Measurements from ENCODE around the gene TCF7.
A peak's percentile ranks its signal among the peaks of the same experiment; 100 is the strongest.

The TCF7 gene

DNA sequence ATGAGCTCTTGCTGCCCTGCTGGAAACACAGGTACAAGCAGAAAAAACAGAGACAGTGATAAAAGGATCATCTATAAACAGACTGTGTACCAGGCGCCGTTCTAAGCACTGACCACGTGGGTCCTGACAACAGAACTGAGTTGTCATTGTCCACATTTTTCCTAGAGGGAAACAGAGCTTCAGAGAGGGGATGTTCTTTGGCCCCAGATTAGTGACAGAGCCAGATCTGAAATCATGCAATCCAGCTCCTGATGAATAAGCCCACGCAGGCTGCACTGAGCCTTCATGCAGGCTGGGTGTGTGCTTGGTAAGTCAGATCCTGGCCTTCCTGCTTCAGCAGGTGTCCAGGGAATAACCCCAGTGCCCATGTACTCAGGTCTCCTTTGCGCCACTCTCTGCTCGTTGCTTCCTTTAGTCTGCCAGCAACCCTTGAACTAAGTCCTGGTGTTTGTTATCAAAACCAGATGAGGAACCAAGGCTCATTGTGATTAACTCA is 22.8 kb upstream of the TCF7 start:
- no peak for DNase-seq

- DNase-seq = no peak
Measured at GRCh38 chr5:134092875-134093274, 21.6 kb upstream of the TCF7 start.

DNA sequence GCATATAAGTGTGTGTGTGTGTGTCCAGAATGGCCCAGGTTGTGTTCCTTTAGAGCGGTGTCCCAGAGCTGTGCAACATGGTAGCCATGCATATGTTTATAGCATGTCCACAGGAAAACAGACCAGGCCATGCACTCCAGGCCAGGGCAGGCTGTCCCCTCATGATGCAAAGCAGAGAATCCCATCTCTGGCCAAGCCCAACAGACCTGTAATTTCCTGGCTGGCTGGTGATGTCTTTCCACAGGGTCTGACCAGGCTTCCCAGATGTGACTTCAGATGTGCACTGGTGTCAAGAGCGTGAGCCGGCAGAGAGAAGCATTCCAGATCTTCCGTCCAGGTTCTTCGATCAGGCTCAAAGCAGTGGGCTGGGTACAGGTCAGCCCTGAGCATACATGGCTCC is 21.1 kb upstream of the TCF7 start:
- DNase-seq = no peak

DNA sequence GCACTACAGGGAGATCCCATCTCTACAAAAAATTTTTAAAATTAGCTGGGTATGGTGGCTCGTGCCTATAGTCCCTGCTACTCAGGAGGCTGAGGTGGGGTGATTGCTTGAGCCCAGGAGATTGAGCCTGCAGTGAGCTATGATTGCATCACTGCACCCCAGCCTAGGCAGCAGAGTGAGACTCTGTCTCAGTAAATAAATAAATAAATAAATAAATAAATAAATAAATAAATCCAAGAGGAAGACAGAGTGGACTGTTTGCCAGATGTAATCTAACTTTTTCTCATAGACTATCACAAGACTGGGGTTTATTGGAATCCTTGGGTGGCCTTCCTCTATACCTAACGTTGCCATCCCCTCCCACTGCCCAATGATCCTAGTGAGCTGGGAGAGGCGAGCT is 19.2 kb upstream of the TCF7 start:
- no peak for DNase-seq

DNA sequence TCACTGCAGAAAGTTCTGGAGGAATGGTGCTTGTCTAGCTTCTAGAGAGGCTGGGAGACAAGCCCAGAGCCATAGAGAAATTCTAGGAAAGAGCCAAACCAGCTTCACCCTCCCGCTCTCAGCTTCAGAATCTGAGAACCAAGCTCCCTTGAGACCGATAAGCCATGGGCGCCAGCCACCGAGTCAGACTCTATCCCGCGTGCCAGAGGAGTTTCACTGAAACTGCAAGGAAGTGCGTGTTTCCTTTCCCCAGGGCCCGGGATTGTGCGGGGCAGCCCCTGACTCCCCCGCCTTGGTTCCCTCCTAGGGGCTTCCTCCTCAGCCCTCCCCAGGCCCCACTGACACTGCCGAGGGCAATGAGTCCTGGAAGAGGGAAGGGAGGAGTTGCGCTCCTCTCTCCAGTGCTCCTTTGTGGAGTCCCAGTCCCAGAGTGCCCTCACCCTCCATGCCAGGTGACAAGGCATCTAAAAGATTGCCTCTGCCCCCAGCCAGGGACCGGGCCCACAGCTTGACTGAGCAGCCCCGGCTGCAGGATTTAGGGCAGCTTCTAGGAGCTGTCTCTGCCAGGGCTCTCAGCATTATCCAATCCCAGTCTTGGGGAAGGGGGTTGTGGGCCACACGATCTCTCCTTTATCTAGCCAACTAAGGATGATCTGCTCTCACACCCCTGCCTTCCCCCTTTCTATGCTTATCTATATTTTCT is 18.4 kb upstream of the TCF7 start:
- no peak for DNase-seq

DNA sequence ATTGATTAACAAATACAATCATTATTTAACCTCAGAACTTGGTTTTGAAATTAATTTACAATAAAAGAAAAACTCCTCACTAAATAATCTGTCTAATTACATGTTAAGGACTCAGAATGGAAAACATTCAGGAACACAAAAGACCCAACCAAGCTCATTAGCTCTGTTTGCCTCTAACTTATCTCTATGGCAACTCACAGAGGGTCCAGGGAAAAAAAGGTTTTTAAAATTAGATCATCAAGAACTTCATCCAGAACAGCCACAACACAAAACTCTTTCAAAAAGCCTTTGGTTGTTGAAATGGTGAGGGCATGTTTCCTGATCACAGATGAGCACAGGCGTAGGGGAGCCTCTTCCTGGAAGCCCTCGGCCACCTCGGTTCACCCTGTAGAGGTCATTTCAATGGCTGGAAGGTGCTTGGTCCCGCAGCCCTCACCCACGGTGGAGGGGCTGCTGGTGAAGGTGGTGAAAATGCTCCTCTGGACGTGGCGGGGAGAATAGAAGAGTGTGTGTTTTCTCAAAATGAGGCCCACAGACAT is 17.2 kb upstream of the TCF7 start:
- no peak for DNase-seq

- DNase-seq = no peak
Measured at GRCh38 chr5:134098690-134099089, 15.8 kb upstream of the TCF7 start.

GRCh38 chr5:134099288-134099872 is 15.1 kb upstream of the TCF7 start:
- DNase-seq = no peak

DNA sequence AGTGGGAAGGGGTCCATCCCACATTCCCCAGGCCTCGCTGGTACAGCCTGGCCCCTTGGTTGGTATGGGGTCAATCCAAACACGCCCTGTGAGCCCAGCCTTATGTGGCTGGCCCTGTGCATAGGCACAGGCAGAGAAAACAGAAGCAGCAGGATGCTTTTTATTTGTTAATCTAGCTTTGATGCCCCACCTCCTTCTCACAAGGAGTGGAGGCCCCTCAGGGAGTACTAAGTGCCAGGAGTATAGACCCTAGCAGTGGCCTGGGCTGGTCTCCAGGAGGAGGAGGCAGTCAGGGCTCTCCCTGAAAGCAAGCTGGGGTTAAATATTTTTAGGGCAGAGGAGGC is 14.6 kb upstream of the TCF7 start:
- DNase-seq = no peak

DNA sequence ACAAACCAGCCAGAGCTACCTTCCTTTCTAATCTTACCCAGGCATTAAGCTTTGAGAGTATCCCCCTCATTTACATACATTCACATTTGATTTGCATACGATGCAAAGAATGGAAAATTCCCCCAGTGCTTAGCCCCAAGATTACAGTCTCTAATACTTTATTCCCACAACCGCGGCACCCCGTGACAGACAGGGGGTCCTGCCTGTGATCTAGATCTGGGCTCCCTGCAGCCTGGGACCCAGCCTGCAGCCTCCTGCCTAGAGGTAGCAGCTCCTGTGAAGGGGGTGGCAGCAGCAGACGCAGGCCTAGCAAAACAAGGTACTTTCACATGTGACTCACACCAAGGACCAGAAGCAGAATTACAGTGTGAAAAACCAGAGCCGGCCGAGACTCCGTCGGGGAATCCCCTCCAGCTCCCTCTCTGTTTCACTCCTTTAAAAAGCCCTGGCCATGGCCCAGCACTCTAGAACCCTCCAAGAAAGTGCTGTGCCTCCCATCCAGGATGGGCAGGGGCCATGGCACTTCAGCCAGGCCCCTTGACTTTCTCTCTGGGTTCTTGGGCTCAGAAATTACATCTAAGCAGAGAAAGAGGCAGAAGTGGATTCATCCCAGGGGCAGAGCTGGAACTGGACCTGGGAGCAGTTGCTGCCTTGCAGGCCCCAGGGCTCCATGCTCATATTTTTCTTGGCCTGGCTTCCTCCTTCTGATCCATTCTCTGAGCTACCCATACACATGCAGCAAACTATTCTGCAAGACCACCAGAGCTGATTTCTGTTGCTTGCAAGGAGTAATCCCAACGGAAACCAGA is 14.0 kb upstream of the TCF7 start:
- peak; percentile 73 for DNase-seq

- DNase-seq = peak; percentile 61
Measured at GRCh38 chr5:134101686-134102439, 12.6 kb upstream of the TCF7 start.

- DNase-seq = no peak
Measured at GRCh38 chr5:134103397-134103796, 11.1 kb upstream of the TCF7 start.

- DNase-seq = no peak
Measured at GRCh38 chr5:134103998-134104654, 10.4 kb upstream of the TCF7 start.

DNA sequence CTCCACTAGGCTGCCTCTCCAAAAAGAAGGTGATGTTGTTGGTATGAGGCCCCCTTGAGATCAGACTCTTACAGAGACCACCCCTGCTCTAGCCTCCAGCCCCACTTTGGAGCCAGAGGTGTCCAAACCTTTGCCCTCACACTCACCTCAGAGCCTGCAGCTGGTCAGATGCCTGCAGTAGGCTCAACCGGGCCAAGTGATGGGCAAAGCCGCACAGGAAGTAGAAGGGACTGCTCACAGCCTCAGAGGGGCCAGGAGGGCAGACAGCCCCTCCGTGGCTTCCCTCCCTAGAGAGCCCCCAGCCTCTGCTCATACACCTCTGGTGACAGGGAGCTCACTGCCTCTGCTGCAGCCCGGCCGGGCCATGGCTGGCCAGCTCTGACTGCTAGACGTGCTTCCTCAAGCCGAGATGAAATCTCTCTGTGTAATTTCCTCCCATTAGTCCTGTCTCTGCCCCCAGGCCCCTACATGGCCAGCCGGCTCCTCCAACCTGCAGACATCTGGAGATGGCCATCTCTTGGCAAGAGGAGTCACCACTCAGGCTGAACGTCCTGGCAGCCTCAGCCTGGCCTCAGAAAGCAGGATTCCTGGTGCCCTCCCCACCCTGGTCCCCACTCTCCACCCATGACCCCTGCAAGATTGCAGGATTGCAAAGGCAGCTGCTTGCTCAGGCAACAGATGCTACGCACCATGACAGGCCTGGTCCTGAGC is 7.3 kb upstream of the TCF7 start:
- DNase-seq = no peak

GRCh38 chr5:134107779-134108178 is 6.7 kb upstream of the TCF7 start:
- DNase-seq = no peak

GRCh38 chr5:134110382-134110781 is 4.1 kb upstream of the TCF7 start:
- DNase-seq = no peak

- DNase-seq = no peak
Measured at GRCh38 chr5:134111741-134112647, 2.5 kb upstream of the TCF7 start.

- no peak for DNase-seq
Measured at GRCh38 chr5:134112726-134113362, 1.6 kb upstream of the TCF7 start.

GRCh38 chr5:134113363-134113889 is 1.1 kb upstream of the TCF7 start:
- no peak for DNase-seq
